Measurements from ENCODE around the gene RNF111.
"Not testable (repeated sequence)": the region's sequence is repeated elsewhere in the genome, so short reads cannot be mapped to it uniquely, and the experiment has no call there.

Gene RNF111

DNA sequence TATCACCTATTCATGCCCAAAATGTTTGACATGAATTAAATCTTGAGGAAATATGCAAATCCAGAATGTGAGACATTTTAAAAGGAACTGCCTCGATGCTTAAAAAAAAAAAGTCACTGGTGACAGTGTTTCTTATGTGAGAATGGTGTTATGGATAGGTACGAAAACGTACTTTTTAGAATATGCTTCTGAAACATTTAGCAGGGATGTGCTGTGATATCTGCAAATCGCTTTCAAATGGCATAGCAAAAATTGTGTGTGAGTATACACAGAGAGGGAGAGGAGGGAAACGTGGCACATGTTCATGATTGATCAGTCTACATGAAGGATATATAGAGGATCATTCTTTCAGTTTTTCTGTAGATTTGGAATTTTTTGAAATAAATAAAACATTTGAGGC is 133.5 kb downstream of the RNF111 start:
- H3K27ac ChIP-seq (ENCODE audit: low read depth, low read length), result no peak overlapping the region
- H3K9ac ChIP-seq (ENCODE audit: low read length in 5 of 5), result no peak overlapping the region
- H3K9me3 ChIP-seq (ENCODE audit: control insufficient read depth in 5 of 5, low read length in 5 of 5), result no peaks in the 10 kb centered on the region
- no peaks in the 10 kb centered on the region for H3K36me3 ChIP-seq (ENCODE audit: control insufficient read depth in 5 of 5, insufficient read depth in 5 of 5, low read length in 5 of 5)
- no peak overlapping the region for H3K4me3 ChIP-seq (ENCODE audit: low read depth in 1 of 5, low read length in 5 of 5)
- H3K27me3 ChIP-seq (ENCODE audit: control insufficient read depth in 5 of 5, insufficient read depth in 4 of 5, low read length in 5 of 5), result no peaks in the 10 kb centered on the region
- H3K4me1 ChIP-seq (ENCODE audit: control insufficient read depth in 5 of 5, insufficient read depth in 5 of 5, low read length in 5 of 5), result no peaks in the 10 kb centered on the region

GRCh38 chr15:59124261-59124660 is 136.8 kb downstream of the RNF111 start:
- Histone ChIP-seq H3K27ac (ENCODE audit: low read depth, low read length) (no peak overlapping the region), H3K9me3 (ENCODE audit: control insufficient read depth in 5 of 5, low read length in 5 of 5) (no peaks in the 10 kb centered on the region), H3K4me3 (ENCODE audit: low read depth in 1 of 5, low read length in 5 of 5) (no peak overlapping the region), H3K36me3 (ENCODE audit: control insufficient read depth in 5 of 5, insufficient read depth in 5 of 5, low read length in 5 of 5) (no peaks in the 10 kb centered on the region), H3K9ac (ENCODE audit: low read length in 5 of 5) (no peak overlapping the region), H3K4me1 (ENCODE audit: control insufficient read depth in 5 of 5, insufficient read depth in 5 of 5, low read length in 5 of 5) (no peaks in the 10 kb centered on the region), H3K27me3 (ENCODE audit: control insufficient read depth in 5 of 5, insufficient read depth in 4 of 5, low read length in 5 of 5) (no peaks in the 10 kb centered on the region)

- not testable (repeated sequence) for H3K36me3 ChIP-seq (ENCODE audit: control insufficient read depth in 5 of 5, insufficient read depth in 5 of 5, low read length in 5 of 5); H3K9me3 ChIP-seq (ENCODE audit: control insufficient read depth in 5 of 5, low read length in 5 of 5); H3K4me3 ChIP-seq (ENCODE audit: low read depth in 1 of 5, low read length in 5 of 5); H3K27me3 ChIP-seq (ENCODE audit: control insufficient read depth in 5 of 5, insufficient read depth in 4 of 5, low read length in 5 of 5); H3K9ac ChIP-seq (ENCODE audit: low read length in 5 of 5); H3K4me1 ChIP-seq (ENCODE audit: control insufficient read depth in 5 of 5, insufficient read depth in 5 of 5, low read length in 5 of 5); H3K27ac ChIP-seq (ENCODE audit: low read depth, low read length)
Measured at GRCh38 chr15:59125683-59126082, 138.2 kb downstream of the RNF111 start.

- H3K4me3 ChIP-seq (ENCODE audit: low read depth in 1 of 5, low read length in 5 of 5); H3K27ac ChIP-seq (ENCODE audit: low read depth, low read length); H3K9ac ChIP-seq (ENCODE audit: low read length in 5 of 5); H3K4me1 ChIP-seq (ENCODE audit: control insufficient read depth in 5 of 5, insufficient read depth in 5 of 5, low read length in 5 of 5); H3K9me3 ChIP-seq (ENCODE audit: control insufficient read depth in 5 of 5, low read length in 5 of 5); H3K36me3 ChIP-seq (ENCODE audit: control insufficient read depth in 5 of 5, insufficient read depth in 5 of 5, low read length in 5 of 5); H3K27me3 ChIP-seq (ENCODE audit: control insufficient read depth in 5 of 5, insufficient read depth in 4 of 5, low read length in 5 of 5): not testable (repeated sequence)
Measured at GRCh38 chr15:59127255-59127654, 139.8 kb downstream of the RNF111 start.

DNA sequence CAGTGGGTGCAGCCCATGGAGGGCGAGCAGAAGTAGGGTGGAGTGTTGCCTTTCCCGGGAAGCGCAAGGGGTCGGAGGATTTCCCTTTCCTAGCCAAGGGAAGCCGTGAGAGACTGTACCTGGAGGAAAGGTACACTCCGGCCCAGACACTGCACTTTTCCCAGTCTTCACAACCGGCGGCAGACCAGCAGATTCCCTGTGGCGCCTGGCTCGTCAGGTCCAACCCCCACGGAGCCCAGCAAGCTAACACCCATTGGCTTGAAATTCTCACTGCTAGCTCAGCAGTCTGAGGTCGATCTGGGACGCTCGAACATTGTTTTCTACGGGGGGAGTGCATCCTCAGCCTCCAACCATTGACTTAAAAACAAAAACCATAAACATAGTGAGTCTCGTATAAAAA is 144.0 kb downstream of the RNF111 start:
- no peak overlapping the region for H3K4me3 ChIP-seq (ENCODE audit: low read depth in 1 of 5, low read length in 5 of 5)
- H3K27me3 ChIP-seq (ENCODE audit: control insufficient read depth in 5 of 5, insufficient read depth in 4 of 5, low read length in 5 of 5), result no peaks in the 10 kb centered on the region
- H3K4me1 ChIP-seq (ENCODE audit: control insufficient read depth in 5 of 5, insufficient read depth in 5 of 5, low read length in 5 of 5), result no peaks in the 10 kb centered on the region
- no peak overlapping the region for H3K27ac ChIP-seq (ENCODE audit: low read depth, low read length)
- H3K36me3 ChIP-seq (ENCODE audit: control insufficient read depth in 5 of 5, insufficient read depth in 5 of 5, low read length in 5 of 5), result peaks cover 4 to 30% (median 16%) of the 10 kb centered on the region in 5 donors
- no peak overlapping the region for H3K9ac ChIP-seq (ENCODE audit: low read length in 5 of 5)
- no peaks in the 10 kb centered on the region for H3K9me3 ChIP-seq (ENCODE audit: control insufficient read depth in 5 of 5, low read length in 5 of 5)

DNA sequence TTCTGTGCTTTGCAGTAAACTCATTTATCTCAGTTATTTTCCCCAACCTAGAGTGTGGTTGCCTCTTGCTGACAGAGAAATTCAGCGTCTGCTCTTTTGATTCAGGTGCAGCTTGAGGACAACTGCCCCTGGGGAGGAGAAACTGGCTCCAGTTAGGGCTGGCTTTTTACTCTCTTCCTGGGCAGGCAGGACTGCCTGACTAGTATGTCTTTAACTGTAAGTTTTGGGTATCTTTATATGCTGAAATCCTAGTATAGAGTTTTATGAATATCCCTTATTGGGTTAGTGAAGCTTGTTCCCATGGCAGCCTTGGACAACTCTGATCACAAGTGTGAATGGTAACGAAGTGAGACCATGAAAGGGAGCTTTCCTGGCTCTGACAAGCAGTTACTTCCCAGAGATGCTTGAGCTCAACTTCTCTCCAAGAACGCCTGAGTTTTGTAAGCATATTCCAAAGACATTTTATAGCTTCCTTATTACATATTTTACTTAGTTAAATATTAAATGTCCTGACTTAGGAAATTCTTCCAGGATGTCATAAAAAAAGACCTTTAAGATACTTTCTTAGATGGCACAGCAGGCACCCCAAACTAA is 144.6 kb downstream of the RNF111 start:
- H3K4me3 ChIP-seq (ENCODE audit: low read depth in 1 of 5, low read length in 5 of 5), result no peak overlapping the region
- no peaks in the 10 kb centered on the region for H3K4me1 ChIP-seq (ENCODE audit: control insufficient read depth in 5 of 5, insufficient read depth in 5 of 5, low read length in 5 of 5)
- no peak overlapping the region for H3K9ac ChIP-seq (ENCODE audit: low read length in 5 of 5)
- no peaks in the 10 kb centered on the region for H3K9me3 ChIP-seq (ENCODE audit: control insufficient read depth in 5 of 5, low read length in 5 of 5)
- peaks cover 4 to 36% (median 21%) of the 10 kb centered on the region in 5 donors for H3K36me3 ChIP-seq (ENCODE audit: control insufficient read depth in 5 of 5, insufficient read depth in 5 of 5, low read length in 5 of 5)
- H3K27ac ChIP-seq (ENCODE audit: low read depth, low read length), result no peak overlapping the region
- H3K27me3 ChIP-seq (ENCODE audit: control insufficient read depth in 5 of 5, insufficient read depth in 4 of 5, low read length in 5 of 5), result no peaks in the 10 kb centered on the region

GRCh38 chr15:59133929-59134427 is 146.5 kb downstream of the RNF111 start:
- Histone ChIP-seq H3K27ac (ENCODE audit: low read depth, low read length) (no peak overlapping the region), H3K9ac (ENCODE audit: low read length in 5 of 5) (no peak overlapping the region)

DNA sequence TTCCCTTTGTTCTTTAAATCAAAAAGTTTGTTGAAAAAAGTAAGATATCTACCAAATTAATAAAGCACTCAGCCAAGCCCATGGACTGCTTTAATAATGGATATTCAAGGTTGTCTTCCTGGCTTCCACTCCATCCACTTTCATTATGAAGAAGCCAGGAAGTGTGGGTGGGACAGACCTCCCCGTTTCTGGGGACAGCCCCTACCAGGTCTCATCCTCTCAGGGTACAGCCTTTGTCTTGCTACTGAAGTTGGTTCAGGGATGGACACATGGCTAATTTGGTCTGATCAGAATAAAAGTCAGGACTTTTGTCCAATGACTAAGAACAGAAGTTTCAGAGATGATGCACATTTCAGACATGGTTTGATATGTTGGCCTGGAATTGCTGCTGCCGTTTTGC is 150.1 kb downstream of the RNF111 start:
- H3K4me3 ChIP-seq (ENCODE audit: low read depth in 1 of 5, low read length in 5 of 5), result no peak overlapping the region
- no peak overlapping the region for H3K9ac ChIP-seq (ENCODE audit: low read length in 5 of 5)
- no peaks in the 10 kb centered on the region for H3K27me3 ChIP-seq (ENCODE audit: control insufficient read depth in 5 of 5, insufficient read depth in 4 of 5, low read length in 5 of 5)
- peaks cover 4 to 60% (median 37%) of the 10 kb centered on the region in 5 donors for H3K36me3 ChIP-seq (ENCODE audit: control insufficient read depth in 5 of 5, insufficient read depth in 5 of 5, low read length in 5 of 5)
- H3K4me1 ChIP-seq (ENCODE audit: control insufficient read depth in 5 of 5, insufficient read depth in 5 of 5, low read length in 5 of 5), result no peaks in the 10 kb centered on the region
- no peak overlapping the region for H3K27ac ChIP-seq (ENCODE audit: low read depth, low read length)
- H3K9me3 ChIP-seq (ENCODE audit: control insufficient read depth in 5 of 5, low read length in 5 of 5), result no peaks in the 10 kb centered on the region

More at GRCh38 chr15:59133929-59134427, 146.5 kb downstream of the RNF111 start:
- Histone ChIP-seq H3K9me3 (ENCODE audit: control insufficient read depth in 5 of 5, low read length in 5 of 5) (no peaks in the 10 kb centered on the region), H3K4me3 (ENCODE audit: low read depth in 1 of 5, low read length in 5 of 5) (no peak overlapping the region), H3K4me1 (ENCODE audit: control insufficient read depth in 5 of 5, insufficient read depth in 5 of 5, low read length in 5 of 5) (no peaks in the 10 kb centered on the region), H3K36me3 (ENCODE audit: control insufficient read depth in 5 of 5, insufficient read depth in 5 of 5, low read length in 5 of 5) (peaks cover 4 to 52% (median 26%) of the 10 kb centered on the region in 5 donors), H3K27me3 (ENCODE audit: control insufficient read depth in 5 of 5, insufficient read depth in 4 of 5, low read length in 5 of 5) (no peaks in the 10 kb centered on the region)

GRCh38 chr15:59138243-59138642 is 150.8 kb downstream of the RNF111 start:
- no peak overlapping the region for H3K4me3 ChIP-seq (ENCODE audit: low read depth in 1 of 5, low read length in 5 of 5)
- H3K4me1 ChIP-seq (ENCODE audit: control insufficient read depth in 5 of 5, insufficient read depth in 5 of 5, low read length in 5 of 5), result no peaks in the 10 kb centered on the region
- H3K27me3 ChIP-seq (ENCODE audit: control insufficient read depth in 5 of 5, insufficient read depth in 4 of 5, low read length in 5 of 5), result no peaks in the 10 kb centered on the region
- H3K27ac ChIP-seq (ENCODE audit: low read depth, low read length), result no peak overlapping the region
- peaks cover 4 to 65% (median 40%) of the 10 kb centered on the region in 5 donors for H3K36me3 ChIP-seq (ENCODE audit: control insufficient read depth in 5 of 5, insufficient read depth in 5 of 5, low read length in 5 of 5)
- no peaks in the 10 kb centered on the region for H3K9me3 ChIP-seq (ENCODE audit: control insufficient read depth in 5 of 5, low read length in 5 of 5)
- no peak overlapping the region for H3K9ac ChIP-seq (ENCODE audit: low read length in 5 of 5)

DNA sequence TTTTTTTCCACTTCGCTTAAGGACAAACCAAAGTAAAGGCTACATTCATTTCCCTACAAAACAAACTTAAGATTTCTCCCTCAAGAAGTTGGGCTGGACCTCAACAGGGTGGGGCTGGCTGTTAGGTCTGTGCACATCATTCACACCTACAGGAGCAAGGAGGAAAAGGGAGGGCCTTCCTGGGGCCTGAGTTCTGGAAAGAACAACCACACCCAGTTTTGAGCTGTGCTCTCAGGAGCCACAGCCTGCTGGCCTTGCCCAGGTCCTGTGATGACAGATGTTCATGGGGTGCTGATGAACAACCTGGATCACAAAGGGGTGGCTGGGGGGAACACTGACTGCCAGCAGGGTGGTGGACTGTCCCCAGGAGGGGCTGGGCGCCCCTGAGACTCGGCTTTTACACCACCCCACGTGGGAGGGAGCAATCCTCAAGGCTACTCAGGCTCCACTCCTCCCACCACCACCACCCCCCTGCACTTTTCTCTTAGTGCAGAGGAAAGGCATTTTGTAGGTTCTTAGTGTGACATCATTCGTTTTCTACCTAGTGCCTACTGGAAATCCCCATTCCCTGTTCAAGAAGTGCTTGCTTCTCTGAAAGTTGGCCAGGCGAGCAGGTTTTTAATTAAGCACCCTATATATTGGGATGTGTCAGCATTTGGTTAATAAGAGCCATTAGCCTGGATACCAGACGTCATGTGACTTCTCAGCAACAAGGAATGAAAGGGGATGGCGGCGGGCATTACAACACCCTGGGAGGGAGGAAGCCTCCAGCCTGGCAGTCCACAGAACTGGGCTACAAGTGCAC is 153.2 kb downstream of the RNF111 start:
- no peaks in the 10 kb centered on the region for H3K4me1 ChIP-seq (ENCODE audit: control insufficient read depth in 5 of 5, insufficient read depth in 5 of 5, low read length in 5 of 5)
- H3K9ac ChIP-seq (ENCODE audit: low read length in 5 of 5), result no peak overlapping the region
- H3K9me3 ChIP-seq (ENCODE audit: control insufficient read depth in 5 of 5, low read length in 5 of 5), result no peaks in the 10 kb centered on the region
- peaks cover 1 to 55% (median 42%) of the 10 kb centered on the region in 5 donors for H3K36me3 ChIP-seq (ENCODE audit: control insufficient read depth in 5 of 5, insufficient read depth in 5 of 5, low read length in 5 of 5)
- no peak overlapping the region for H3K4me3 ChIP-seq (ENCODE audit: low read depth in 1 of 5, low read length in 5 of 5)
- H3K27ac ChIP-seq (ENCODE audit: low read depth, low read length), result no peak overlapping the region
- no peaks in the 10 kb centered on the region for H3K27me3 ChIP-seq (ENCODE audit: control insufficient read depth in 5 of 5, insufficient read depth in 4 of 5, low read length in 5 of 5)

All from subcutaneous abdominal adipose tissue (tissue), 5 donors.